ENCODE data around the gene KMT2E.
"Not testable (repeated sequence)": the region's sequence is repeated elsewhere in the genome, so short reads cannot be mapped to it uniquely, and the experiment has no call there.

Gene KMT2E

GRCh38 chr7:105013816-105014692, at the start of gene KMT2E:
TSS of gene KMT2E (plus strand) at chr7:105014205. CDS start at chr7:105040953, 26,748 bp downstream.
- peak; percentile 81 for DNase-seq (ENCODE audit: low read depth)

GRCh38 chr7:104964626-104965236, 49.3 kb upstream of the KMT2E start:
- no peak for DNase-seq (ENCODE audit: low read depth)

- no peak for DNase-seq (ENCODE audit: low read depth)
Observed at GRCh38 chr7:104966022-104966421, 48.0 kb upstream of the KMT2E start.

- peak; percentile 61 for DNase-seq (ENCODE audit: low read depth)
Observed at GRCh38 chr7:104967088-104967487, 46.9 kb upstream of the KMT2E start.

GRCh38 chr7:104967595-104967994, 46.4 kb upstream of the KMT2E start:
- peak; percentile 50 for DNase-seq (ENCODE audit: low read depth)

- DNase-seq (ENCODE audit: low read depth), result no peak
Observed at GRCh38 chr7:104968648-104969047, 45.4 kb upstream of the KMT2E start.

GRCh38 chr7:104969183-104969582, 44.8 kb upstream of the KMT2E start:
- no peak for DNase-seq (ENCODE audit: low read depth)

- DNase-seq (ENCODE audit: low read depth), result no peak
Observed at GRCh38 chr7:104971290-104972071, 42.5 kb upstream of the KMT2E start.

GRCh38 chr7:104972500-104972899, 41.5 kb upstream of the KMT2E start:
- peak; percentile 55 for DNase-seq (ENCODE audit: low read depth)

GRCh38 chr7:104973227-104973626, 40.8 kb upstream of the KMT2E start:
- no peak for DNase-seq (ENCODE audit: low read depth)

GRCh38 chr7:104973909-104974415, 40.0 kb upstream of the KMT2E start:
- peak; percentile 79 for DNase-seq (ENCODE audit: low read depth)

- DNase-seq (ENCODE audit: low read depth), result not testable (repeated sequence)
Observed at GRCh38 chr7:104975553-104975952, 38.5 kb upstream of the KMT2E start.

GRCh38 chr7:104976966-104977636, 36.9 kb upstream of the KMT2E start:
- DNase-seq (ENCODE audit: low read depth), result no peak

GRCh38 chr7:104978460-104978859, 35.5 kb upstream of the KMT2E start:
- no peak for DNase-seq (ENCODE audit: low read depth)

- peak; percentile 75 for DNase-seq (ENCODE audit: low read depth)
Observed at GRCh38 chr7:104979167-104979841, 34.7 kb upstream of the KMT2E start.

- DNase-seq (ENCODE audit: low read depth), result no peak
Observed at GRCh38 chr7:104980440-104980839, 33.6 kb upstream of the KMT2E start.

GRCh38 chr7:104980841-104981671, 32.9 kb upstream of the KMT2E start:
- DNase-seq (ENCODE audit: low read depth), result peak; percentile 49

GRCh38 chr7:104981672-104982037, 32.4 kb upstream of the KMT2E start:
- DNase-seq (ENCODE audit: low read depth), result no peak

GRCh38 chr7:104982308-104983075, 31.5 kb upstream of the KMT2E start:
- DNase-seq (ENCODE audit: low read depth), result no peak
